Activated T-cell treated with anti-CD3 and anti-CD28 coated beads, Interleukin-2, amount 50 U/mL, for 1 hour (primary cell): ENCODE measurements around the gene CCDC188.

Source experiments
- DNase-seq: peaks from one replicate; pipeline ENCODE4 v3.0.0-alpha.2; 2020

The CCDC188 gene

GRCh38 chr22:20116376-20116950 lies 34.4 kb downstream of the CCDC188 start:
- DNase-seq, result no peak

- no peak for DNase-seq
Observed at GRCh38 chr22:20115691-20116375, 35.0 kb downstream of the CCDC188 start, which contains the start of gene RANBP1. RANBP1 (plus strand) TSS chr22:20116104; CDS start chr22:20116185, 81 bp downstream.

- no peak for DNase-seq
Observed at GRCh38 chr22:20114506-20115475, 36.1 kb downstream of the CCDC188 start.

GRCh38 chr22:20113551-20114310 lies 37.1 kb downstream of the CCDC188 start:
- DNase-seq, result no peak

- DNase-seq, result no peak
Observed at GRCh38 chr22:20112623-20113511, 38.0 kb downstream of the CCDC188 start.

- DNase-seq, result no peak
Observed at GRCh38 chr22:20111689-20112622, 38.9 kb downstream of the CCDC188 start.

GRCh38 chr22:20111045-20111688 lies 39.7 kb downstream of the CCDC188 start:
- no peak for DNase-seq

- DNase-seq, result no peak
Observed at GRCh38 chr22:20110359-20110985, 40.4 kb downstream of the CCDC188 start.

GRCh38 chr22:20109411-20110358 lies 41.2 kb downstream of the CCDC188 start:
- DNase-seq, result no peak

- no peak for DNase-seq
Observed at GRCh38 chr22:20108757-20109230, 42.1 kb downstream of the CCDC188 start.

- no peak for DNase-seq
Observed at GRCh38 chr22:20107951-20108756, 42.7 kb downstream of the CCDC188 start.

GRCh38 chr22:20107471-20107901 lies 43.4 kb downstream of the CCDC188 start:
- DNase-seq, result no peak

- DNase-seq, result no peak
Observed at GRCh38 chr22:20106849-20107237, 44.0 kb downstream of the CCDC188 start.

GRCh38 chr22:20106205-20106848 lies 44.5 kb downstream of the CCDC188 start:
- DNase-seq, result no peak

- no peak for DNase-seq
Observed at GRCh38 chr22:20105456-20106204, 45.2 kb downstream of the CCDC188 start.
